IMR-90 (cell line): ENCODE data around the gene ADCY1. TPM values are rescaled to one million over a fixed set of nuclear protein-coding genes. Genes with fewer than 3 reads are reported as not detected.

Source experiments
- ATAC-seq: fragments of 200-7000 bp; cut with Tn5 transposase; 2 replicates; pipeline ENCODE4 v1.9.1; 2020; ENCODE audit warnings: low read depth, mild to moderate bottlenecking, moderate library complexity
- BruUV-seq: library from RNA; stranded (reverse); fragments of 400-500 nt; replicated peaks from 2 replicates; lab custom pipeline; 2021; lab: Mats Ljungman, UMichigan
- CTCF ChIA-PET: fragments of 300-600 bp; formaldehyde crosslinking; extraction: SDS; loops from one replicate; lab custom pipeline; 2021; ENCODE audit warnings: antibody characterized with exemption; lab: Yijun Ruan, JAX
- POLR2A ChIA-PET: fragments of 300-600 bp; sonication (Branson Sonifier 250); formaldehyde crosslinking; loops from one replicate; lab custom pipeline; 2022; ENCODE audit warnings: antibody characterized with exemption; ENCODE audit not compliant: unreplicated experiment; lab: Charles Lee
- DNase-seq: peaks from one replicate; pipeline ENCODE4 v3.0.0; 2013
- H2AFZ ChIP-seq: replicated peaks from 2 replicates; pipeline ENCODE3; 2013; ENCODE audit warnings: low read length, mild to moderate bottlenecking; ENCODE audit not compliant: poor library complexity
- H2AK5ac ChIP-seq: 2 replicates; pipeline ENCODE4 v1.6.1; 2013; ENCODE audit warnings: low read depth, low read length, inconsistent platforms
- H2AK9ac ChIP-seq: replicated peaks from 2 replicates; pipeline ENCODE3; 2013; ENCODE audit warnings: mild to moderate bottlenecking, low read depth, low read length, moderate library complexity; ENCODE audit not compliant: poor library complexity
- H2BK120ac ChIP-seq: 2 replicates; pipeline ENCODE4 v1.6.1; 2013; ENCODE audit warnings: low read depth, low read length, inconsistent platforms
- H2BK15ac ChIP-seq: 3 replicates; pipeline ENCODE4 v1.6.1; 2013; ENCODE audit warnings: low read depth, low read length, inconsistent platforms
- H2BK20ac ChIP-seq: 2 replicates; pipeline ENCODE4 v1.6.1; 2013; ENCODE audit warnings: low read depth, mild to moderate bottlenecking, inconsistent platforms, low read length, moderate library complexity
- H2BK5ac ChIP-seq: 2 replicates; pipeline ENCODE4 v1.6.1; 2013; ENCODE audit warnings: mild to moderate bottlenecking, low read depth, low read length, inconsistent platforms; ENCODE audit not compliant: poor library complexity, severe bottlenecking
- H3K14ac ChIP-seq: replicated peaks from 2 replicates; pipeline ENCODE4 v1.6.1; 2013; ENCODE audit warnings: low read depth, low read length, inconsistent platforms
- H3K18ac ChIP-seq: 2 replicates; pipeline ENCODE4 v1.6.1; 2013; ENCODE audit warnings: low read depth, low read length, control low read depth
- H3K23ac ChIP-seq: 2 replicates; pipeline ENCODE4 v1.6.1; 2013; ENCODE audit warnings: low read depth, low read length, inconsistent platforms
- H3K27ac ChIP-seq: 2 replicates; pipeline ENCODE4 v1.5.1; 2013; ENCODE audit warnings: mild to moderate bottlenecking, control low read depth, low read length; ENCODE audit not compliant: insufficient read depth
- H3K27me3 ChIP-seq: 2 replicates; pipeline ENCODE4 v1.6.1; 2013; ENCODE audit warnings: low read length; ENCODE audit not compliant: control insufficient read depth, insufficient read depth
- H3K36me3 ChIP-seq: 2 replicates; pipeline ENCODE4 v1.6.1; 2013; ENCODE audit warnings: low read length, mixed read lengths; ENCODE audit not compliant: control insufficient read depth, insufficient read depth
- H3K4ac ChIP-seq: 2 replicates; pipeline ENCODE4 v1.6.1; 2013; ENCODE audit warnings: low read depth, low read length, inconsistent platforms
- H3K4me1 ChIP-seq: 2 replicates; pipeline ENCODE4 v1.6.1; 2013; ENCODE audit warnings: low read length, mixed read lengths; ENCODE audit not compliant: control insufficient read depth, insufficient read depth
- H3K4me2 ChIP-seq: 2 replicates; pipeline ENCODE4 v1.6.1; 2013; ENCODE audit warnings: low read depth, mild to moderate bottlenecking, control low read depth, low read length, moderate library complexity
- H3K4me3 ChIP-seq: 2 replicates; pipeline ENCODE4 v1.5.1; 2013; ENCODE audit warnings: low read depth, mild to moderate bottlenecking, control low read depth, low read length, moderate library complexity; ENCODE audit not compliant: insufficient read depth
- H3K56ac ChIP-seq: 2 replicates; pipeline ENCODE4 v1.6.1; 2013; ENCODE audit warnings: low read length, inconsistent platforms; ENCODE audit not compliant: insufficient read depth; ENCODE audit errors: extremely low read depth
- H3K79me1 ChIP-seq, 2 experiments: 2 replicates each; pipeline ENCODE4 v1.6.1; 2013; ENCODE audit warnings: low read length in 2 of 2, inconsistent platforms in 1 of 2, low read depth in 1 of 2
- H3K9ac ChIP-seq: 2 replicates; pipeline ENCODE4 v1.6.1; 2013; ENCODE audit warnings: low read depth, low read length, control low read depth
- H3K9me1 ChIP-seq: 2 replicates; pipeline ENCODE4 v1.6.1; 2013; ENCODE audit warnings: low read length, inconsistent platforms; ENCODE audit not compliant: insufficient read depth
- H3K9me3 ChIP-seq: 2 replicates; pipeline ENCODE4 v1.6.1; 2013; ENCODE audit warnings: low read length; ENCODE audit not compliant: control insufficient read depth, insufficient read depth
- H4K20me1 ChIP-seq: 2 replicates; pipeline ENCODE4 v1.6.1; 2013; ENCODE audit warnings: low read length, inconsistent platforms; ENCODE audit not compliant: insufficient read depth
- H4K5ac ChIP-seq: 2 replicates; pipeline ENCODE4 v1.6.1; 2013; ENCODE audit warnings: mild to moderate bottlenecking, low read depth, low read length, control low read depth
- H4K8ac ChIP-seq, 2 experiments: 2 replicates each; pipeline ENCODE4 v1.6.1; 2013; ENCODE audit warnings: low read depth in 2 of 2, low read length in 2 of 2, control low read depth in 1 of 2, inconsistent platforms in 1 of 2
- H4K91ac ChIP-seq: 2 replicates; pipeline ENCODE4 v1.6.1; 2013; ENCODE audit warnings: low read depth, low read length, inconsistent platforms; ENCODE audit not compliant: insufficient read depth
- BHLHE40 ChIP-seq: fragments of 150-350 bp; IDR thresholded peaks from 2 replicates; pipeline ENCODE4 v1.6.1; 2016; ENCODE audit warnings: mild to moderate bottlenecking, low read depth, low read length
- CEBPB ChIP-seq: IDR thresholded peaks from 2 replicates; pipeline ENCODE4 v1.6.1; 2012; ENCODE audit warnings: low read depth, low read length, improper control_type of control experiment
- MAFK ChIP-seq: IDR thresholded peaks from 2 replicates; pipeline ENCODE4 v1.6.1; 2012; ENCODE audit warnings: low read depth, low read length, improper control_type of control experiment
- MXI1 ChIP-seq: IDR thresholded peaks from 2 replicates; pipeline ENCODE4 v1.6.1; 2012; ENCODE audit warnings: low read depth, mild to moderate bottlenecking, low read length, moderate library complexity, borderline replicate concordance
- NFE2L2 ChIP-seq: fragments of 150-350 bp; IDR thresholded peaks from 2 replicates; pipeline ENCODE4 v1.6.1; 2016; ENCODE audit warnings: low read depth, mild to moderate bottlenecking, low read length
- POLR2A ChIP-seq: IDR thresholded peaks from 2 replicates; pipeline ENCODE4 v1.6.1; 2012; ENCODE audit warnings: mild to moderate bottlenecking, low read depth, low read length
- RCOR1 ChIP-seq: IDR thresholded peaks from 2 replicates; pipeline ENCODE4 v1.6.1; 2012; ENCODE audit warnings: mild to moderate bottlenecking, low read length, improper control_type of control experiment; ENCODE audit not compliant: insufficient replicate concordance
- SMC3 ChIP-seq: fragments of 150-350 bp; IDR thresholded peaks from 2 replicates; pipeline ENCODE4 v1.6.1; 2016; ENCODE audit warnings: low read depth, mild to moderate bottlenecking, antibody characterized with exemption, low read length, moderate library complexity
- WGBS, 2 experiments: methylation state at CpG; one replicate each; pipeline versions ENCODE4 v1.1.5 to v1.1.7; 2013; ENCODE audit warnings: missing lambda C conversion rate in 2 of 2; ENCODE audit not compliant: insufficient read length in 1 of 2; ENCODE audit errors: extremely low coverage in 2 of 2; 5-methylcytosine and 5-hydroxymethylcytosine counted together
- dilution Hi-C: fragments of 300-500 bp; cut with HindIII; formaldehyde crosslinking; loops from one replicate; pipeline ENCODE4 v1.14.3; 2018; ENCODE audit warnings: low sequenced_read_pairs; ENCODE audit not compliant: unreplicated experiment
- in situ Hi-C: fragments of 300-500 bp; cut with MboI; formaldehyde crosslinking; loops from 3 replicates; pipeline ENCODE4 v1.14.3; 2019; ENCODE audit warnings: low sequenced_read_pairs, inconsistent platforms, mixed read lengths
- intact Hi-C: fragments of 100-400 bp; cut with micrococcal nuclease; formaldehyde crosslinking; loops from 2 replicates; pipeline ENCODE4 v1.10.0; 2022
- polyA plus RNA-seq, 3 experiments: library from polyadenylated mRNA; depleted of rRNA; stranded (reverse); fragments of >200 nt; gene quantifications; 2 replicates each; pipeline ENCODE4 v1.2.3, GENCODE V29; 2012; ENCODE audit warnings: low replicate concordance in 1 of 3
- total RNA-seq: library from RNA; depleted of rRNA; stranded (reverse); fragments of >200 nt; gene quantifications from 2 replicates; pipeline ENCODE4 v1.2.3, GENCODE V29; 2012
- TF ChIP-seq, protein P1 (sequence below): fragments of 150-350 bp; IDR thresholded peaks from 2 replicates; pipeline ENCODE4 v1.6.1; 2017; ENCODE audit warnings: mild to moderate bottlenecking, antibody characterized with exemption, low read length, low read depth

The ADCY1 gene
- total and polyA plus RNA-seq, 2 of the 4 experiments (the other 2 are of a cell fraction) = 0.18 to 0.24 TPM

DNA sequence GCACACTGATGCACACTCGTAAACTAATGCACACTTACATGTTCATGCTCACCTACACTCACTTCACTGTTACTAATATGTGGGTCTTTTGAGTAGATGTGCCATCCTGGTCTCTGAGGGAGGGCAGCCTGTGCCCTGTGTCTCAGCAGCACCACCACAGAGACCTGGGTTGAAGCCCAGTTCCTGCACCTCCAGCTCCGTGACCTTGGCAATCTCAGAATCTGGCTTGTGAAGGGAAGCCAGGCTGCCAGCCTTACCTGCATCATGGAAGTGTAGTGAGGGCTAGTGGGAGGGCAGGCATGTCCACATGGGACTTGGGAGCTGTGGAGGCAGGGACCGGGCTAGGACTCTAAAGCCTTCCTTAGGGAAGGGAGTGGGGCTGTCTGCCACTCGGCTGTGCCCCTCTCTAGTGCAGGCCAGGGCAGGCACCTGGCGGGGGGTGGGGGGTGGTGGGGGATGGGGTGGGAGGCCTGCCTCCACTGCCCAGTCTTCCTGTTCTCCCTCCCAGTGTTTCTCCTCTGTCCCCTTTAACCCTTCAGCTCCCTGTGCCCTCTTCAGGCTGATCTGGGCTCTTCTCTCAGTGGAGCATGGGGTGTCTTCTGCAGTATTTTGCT, 8.1 kb downstream of the ADCY1 start:
- WGBS, 2 experiments = 40% methylated on average over 1 of the region's 5 CpGs; no CpG with 5 or more reads in 1 of the 2 experiments
- TF ChIP-seq, protein P1, sequence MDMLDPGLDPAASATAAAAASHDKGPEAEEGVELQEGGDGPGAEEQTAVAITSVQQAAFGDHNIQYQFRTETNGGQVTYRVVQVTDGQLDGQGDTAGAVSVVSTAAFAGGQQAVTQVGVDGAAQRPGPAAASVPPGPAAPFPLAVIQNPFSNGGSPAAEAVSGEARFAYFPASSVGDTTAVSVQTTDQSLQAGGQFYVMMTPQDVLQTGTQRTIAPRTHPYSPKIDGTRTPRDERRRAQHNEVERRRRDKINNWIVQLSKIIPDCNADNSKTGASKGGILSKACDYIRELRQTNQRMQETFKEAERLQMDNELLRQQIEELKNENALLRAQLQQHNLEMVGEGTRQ = no peak
- no peak for TF ChIP-seq NFE2L2
- TF ChIP-seq SMC3 = no peak
- no peak for TF ChIP-seq MXI1
- no peak for TF ChIP-seq BHLHE40
- TF ChIP-seq POLR2A = no peak
- TF ChIP-seq RCOR1 = no peak
- TF ChIP-seq MAFK = no peak
- TF ChIP-seq CEBPB = no peak
- Histone ChIP-seq H3K27me3 (peaks cover 30% of the 10 kb centered on the region), H3K4me1 (no peaks in the 10 kb centered on the region), H3K9ac (no peak overlapping the region), H3K4me2 (no peak overlapping the region), H3K56ac (no peak overlapping the region), H3K9me3 (no peaks in the 10 kb centered on the region), H2AK9ac (no peak overlapping the region), H3K27ac (no peak overlapping the region), H2BK5ac (no peak overlapping the region), H3K36me3 (no peaks in the 10 kb centered on the region), H3K4ac (no peak overlapping the region), H2BK20ac (no peak overlapping the region), H3K14ac (no peak overlapping the region), H3K23ac (no peak overlapping the region), H4K20me1 (no peaks in the 10 kb centered on the region), H4K8ac (no peak overlapping the region), H2AK5ac (no peak overlapping the region), H2BK15ac (no peak overlapping the region), H3K4me3 (no peak overlapping the region), H3K18ac (no peak overlapping the region), H3K79me1 (no peaks in the 10 kb centered on the region), H4K91ac (no peak overlapping the region), H3K9me1 (no peaks in the 10 kb centered on the region), H4K5ac (no peak overlapping the region), H2AFZ (no peak overlapping the region), H2BK120ac (no peak overlapping the region)
- no peak for DNase-seq
- POLR2A ChIA-PET = no interaction called here
- CTCF ChIA-PET = no interaction called here
- no TSS peak for BruUV-seq
- ATAC-seq = no peak
- dilution Hi-C loops = no loop called here
- in situ Hi-C loops = no loop called here
- intact Hi-C loops = no loop called here
